H1 (cell line): ENCODE data around the gene ZNF726. TPM values are rescaled to one million over a fixed set of nuclear protein-coding genes. Genes with fewer than 3 reads are reported as not detected.

Experiments
- BCL11A ChIP-seq, 2 experiments: IDR thresholded peaks; one replicate each; pipeline ENCODE4 v1.6.1; 2011; ENCODE audit warnings: low read depth in 2 of 2, low read length in 2 of 2, mild to moderate bottlenecking in 2 of 2
- CBX5 ChIP-seq: fragments of 300-800, 300-1000 bp; sonication (generic); IDR thresholded peaks from 2 replicates; pipeline ENCODE4 v1.7.1; 2016; ENCODE audit warnings: antibody characterized with exemption, low read length, low read depth
- NRF1 ChIP-seq: IDR thresholded peaks from 2 replicates; pipeline ENCODE4 v1.6.1; 2011; ENCODE audit warnings: mild to moderate bottlenecking, low read depth, low read length, improper control_type of control experiment
- RAD21 ChIP-seq, 2 experiments: IDR thresholded peaks in 1 of 2; conservative IDR thresholded peaks in 1 of 2; 2 replicates each; pipeline ENCODE4 v1.6.1; 2011; ENCODE audit warnings: low read depth in 2 of 2, low read length in 2 of 2, improper control_type of control experiment in 1 of 2, inconsistent platforms in 1 of 2, mild to moderate bottlenecking in 1 of 2, moderate library complexity in 1 of 2
- SAP30 ChIP-seq: fragments of 300-600 bp; sonication (generic); IDR thresholded peaks from 2 replicates; pipeline ENCODE4 v1.7.1; 2012; ENCODE audit warnings: low read length, moderate library complexity, mild to moderate bottlenecking, inconsistent platforms; ENCODE audit not compliant: insufficient read depth, insufficient replicate concordance
- SRF ChIP-seq: IDR thresholded peaks from 2 replicates; pipeline ENCODE4 v1.6.1; 2011; ENCODE audit warnings: mild to moderate bottlenecking, low read depth, low read length, moderate library complexity
- TAF7 ChIP-seq: optimal IDR thresholded peaks from 2 replicates; pipeline ENCODE3; 2011; ENCODE audit warnings: low read depth, mild to moderate bottlenecking, inconsistent platforms, low read length, moderate library complexity, borderline replicate concordance
- TCF12 ChIP-seq: IDR thresholded peaks from 2 replicates; pipeline ENCODE4 v1.6.1; 2011; ENCODE audit warnings: low read depth, mild to moderate bottlenecking, low read length
- TEAD4 ChIP-seq: IDR thresholded peaks from 2 replicates; pipeline ENCODE4 v1.6.1; 2012; ENCODE audit warnings: low read depth, low read length, inconsistent platforms, mixed read lengths
- polyA plus RNA-seq, 7 experiments: library from polyadenylated mRNA; depleted of rRNA in 3 of 7; stranded (reverse) in 5 of 7; unstranded in 2 of 7; fragments of >200 nt in 5 of 7; fragments of 200-250 nt in 2 of 7; gene quantifications; 1 replicate in 5 of 7; 2 replicates in 1 of 7; 4 replicates in 1 of 7; pipeline versions ENCODE4 v1.2.1 to v1.2.3, GENCODE V29; 2011 to 2013; ENCODE audit warnings: missing spikeins in 2 of 7, mixed read lengths in 2 of 7
- total RNA-seq: library from RNA; stranded (reverse); fragmentation: NEBNext Ultra II Directional; extraction: Animal tissue kit (Norgen Biotek cat#: 25700); gene quantifications from 2 replicates; pipeline ENCODE4 v1.2.1, GENCODE V29; 2021
- TF ChIP-seq, protein P1 (sequence below): fragments of 300-600 bp; sonication (generic); IDR thresholded peaks from 2 replicates; pipeline ENCODE4 v1.7.1; 2012; ENCODE audit warnings: low read length, moderate library complexity, mild to moderate bottlenecking, inconsistent platforms; ENCODE audit not compliant: insufficient replicate concordance

ZNF726 gene
- total and polyA plus RNA-seq, 2 of the 8 experiments (the other 6 are each of a cell fraction or from before 2014, with no cell fraction given) = not detected

DNA sequence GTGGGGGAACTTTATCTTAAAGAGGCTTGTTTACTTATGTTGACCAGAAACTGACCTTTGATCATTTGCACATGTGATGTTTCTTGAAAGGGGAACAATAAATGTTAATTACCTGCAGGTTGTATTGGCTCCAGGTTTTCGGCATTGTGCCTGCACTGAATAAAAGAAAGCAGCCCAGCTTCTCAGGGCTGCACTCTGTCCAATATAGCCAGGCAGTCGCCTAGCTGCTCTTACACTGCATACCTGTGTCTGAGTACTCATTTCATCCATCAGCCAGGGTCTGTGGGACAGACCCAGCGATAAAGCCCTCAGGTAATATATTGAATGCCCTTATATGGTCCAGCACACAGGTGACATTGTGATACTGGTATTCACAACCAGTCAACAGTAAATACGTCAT is 8.9 kb upstream of the ZNF726 start (continued):
- TF ChIP-seq, protein P1, sequence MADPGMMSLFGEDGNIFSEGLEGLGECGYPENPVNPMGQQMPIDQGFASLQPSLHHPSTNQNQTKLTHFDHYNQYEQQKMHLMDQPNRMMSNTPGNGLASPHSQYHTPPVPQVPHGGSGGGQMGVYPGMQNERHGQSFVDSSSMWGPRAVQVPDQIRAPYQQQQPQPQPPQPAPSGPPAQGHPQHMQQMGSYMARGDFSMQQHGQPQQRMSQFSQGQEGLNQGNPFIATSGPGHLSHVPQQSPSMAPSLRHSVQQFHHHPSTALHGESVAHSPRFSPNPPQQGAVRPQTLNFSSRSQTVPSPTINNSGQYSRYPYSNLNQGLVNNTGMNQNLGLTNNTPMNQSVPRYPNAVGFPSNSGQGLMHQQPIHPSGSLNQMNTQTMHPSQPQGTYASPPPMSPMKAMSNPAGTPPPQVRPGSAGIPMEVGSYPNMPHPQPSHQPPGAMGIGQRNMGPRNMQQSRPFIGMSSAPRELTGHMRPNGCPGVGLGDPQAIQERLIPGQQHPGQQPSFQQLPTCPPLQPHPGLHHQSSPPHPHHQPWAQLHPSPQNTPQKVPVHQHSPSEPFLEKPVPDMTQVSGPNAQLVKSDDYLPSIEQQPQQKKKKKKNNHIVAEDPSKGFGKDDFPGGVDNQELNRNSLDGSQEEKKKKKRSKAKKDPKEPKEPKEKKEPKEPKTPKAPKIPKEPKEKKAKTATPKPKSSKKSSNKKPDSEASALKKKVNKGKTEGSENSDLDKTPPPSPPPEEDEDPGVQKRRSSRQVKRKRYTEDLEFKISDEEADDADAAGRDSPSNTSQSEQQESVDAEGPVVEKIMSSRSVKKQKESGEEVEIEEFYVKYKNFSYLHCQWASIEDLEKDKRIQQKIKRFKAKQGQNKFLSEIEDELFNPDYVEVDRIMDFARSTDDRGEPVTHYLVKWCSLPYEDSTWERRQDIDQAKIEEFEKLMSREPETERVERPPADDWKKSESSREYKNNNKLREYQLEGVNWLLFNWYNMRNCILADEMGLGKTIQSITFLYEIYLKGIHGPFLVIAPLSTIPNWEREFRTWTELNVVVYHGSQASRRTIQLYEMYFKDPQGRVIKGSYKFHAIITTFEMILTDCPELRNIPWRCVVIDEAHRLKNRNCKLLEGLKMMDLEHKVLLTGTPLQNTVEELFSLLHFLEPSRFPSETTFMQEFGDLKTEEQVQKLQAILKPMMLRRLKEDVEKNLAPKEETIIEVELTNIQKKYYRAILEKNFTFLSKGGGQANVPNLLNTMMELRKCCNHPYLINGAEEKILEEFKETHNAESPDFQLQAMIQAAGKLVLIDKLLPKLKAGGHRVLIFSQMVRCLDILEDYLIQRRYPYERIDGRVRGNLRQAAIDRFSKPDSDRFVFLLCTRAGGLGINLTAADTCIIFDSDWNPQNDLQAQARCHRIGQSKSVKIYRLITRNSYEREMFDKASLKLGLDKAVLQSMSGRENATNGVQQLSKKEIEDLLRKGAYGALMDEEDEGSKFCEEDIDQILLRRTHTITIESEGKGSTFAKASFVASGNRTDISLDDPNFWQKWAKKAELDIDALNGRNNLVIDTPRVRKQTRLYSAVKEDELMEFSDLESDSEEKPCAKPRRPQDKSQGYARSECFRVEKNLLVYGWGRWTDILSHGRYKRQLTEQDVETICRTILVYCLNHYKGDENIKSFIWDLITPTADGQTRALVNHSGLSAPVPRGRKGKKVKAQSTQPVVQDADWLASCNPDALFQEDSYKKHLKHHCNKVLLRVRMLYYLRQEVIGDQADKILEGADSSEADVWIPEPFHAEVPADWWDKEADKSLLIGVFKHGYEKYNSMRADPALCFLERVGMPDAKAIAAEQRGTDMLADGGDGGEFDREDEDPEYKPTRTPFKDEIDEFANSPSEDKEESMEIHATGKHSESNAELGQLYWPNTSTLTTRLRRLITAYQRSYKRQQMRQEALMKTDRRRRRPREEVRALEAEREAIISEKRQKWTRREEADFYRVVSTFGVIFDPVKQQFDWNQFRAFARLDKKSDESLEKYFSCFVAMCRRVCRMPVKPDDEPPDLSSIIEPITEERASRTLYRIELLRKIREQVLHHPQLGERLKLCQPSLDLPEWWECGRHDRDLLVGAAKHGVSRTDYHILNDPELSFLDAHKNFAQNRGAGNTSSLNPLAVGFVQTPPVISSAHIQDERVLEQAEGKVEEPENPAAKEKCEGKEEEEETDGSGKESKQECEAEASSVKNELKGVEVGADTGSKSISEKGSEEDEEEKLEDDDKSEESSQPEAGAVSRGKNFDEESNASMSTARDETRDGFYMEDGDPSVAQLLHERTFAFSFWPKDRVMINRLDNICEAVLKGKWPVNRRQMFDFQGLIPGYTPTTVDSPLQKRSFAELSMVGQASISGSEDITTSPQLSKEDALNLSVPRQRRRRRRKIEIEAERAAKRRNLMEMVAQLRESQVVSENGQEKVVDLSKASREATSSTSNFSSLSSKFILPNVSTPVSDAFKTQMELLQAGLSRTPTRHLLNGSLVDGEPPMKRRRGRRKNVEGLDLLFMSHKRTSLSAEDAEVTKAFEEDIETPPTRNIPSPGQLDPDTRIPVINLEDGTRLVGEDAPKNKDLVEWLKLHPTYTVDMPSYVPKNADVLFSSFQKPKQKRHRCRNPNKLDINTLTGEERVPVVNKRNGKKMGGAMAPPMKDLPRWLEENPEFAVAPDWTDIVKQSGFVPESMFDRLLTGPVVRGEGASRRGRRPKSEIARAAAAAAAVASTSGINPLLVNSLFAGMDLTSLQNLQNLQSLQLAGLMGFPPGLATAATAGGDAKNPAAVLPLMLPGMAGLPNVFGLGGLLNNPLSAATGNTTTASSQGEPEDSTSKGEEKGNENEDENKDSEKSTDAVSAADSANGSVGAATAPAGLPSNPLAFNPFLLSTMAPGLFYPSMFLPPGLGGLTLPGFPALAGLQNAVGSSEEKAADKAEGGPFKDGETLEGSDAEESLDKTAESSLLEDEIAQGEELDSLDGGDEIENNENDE = no peak
- no peak for TF ChIP-seq TEAD4
- no peak for TF ChIP-seq CBX5
- no peak for TF ChIP-seq NRF1
- no peak for TF ChIP-seq RAD21 (IDR thresholded peaks at IDR 0.05 in 1 of 2, conservative IDR thresholded peaks at IDR 0.05 in 1 of 2; ENCODE audit: low read depth in 2 of 2, low read length in 2 of 2)
- TF ChIP-seq TCF12 = no peak
- TF ChIP-seq BCL11A (IDR thresholded peaks at IDR 0.05; ENCODE audit: low read depth in 2 of 2, low read length in 2 of 2) = no peak
- no peak for TF ChIP-seq SAP30
- TF ChIP-seq TAF7 = no peak
- no peak for TF ChIP-seq SRF
